ENCODE measurements around the gene LCE1C. TPM values are rescaled to one million over a fixed set of nuclear protein-coding genes. Genes with fewer than 3 reads are reported as not detected.

Gene LCE1C
- total and polyA plus RNA-seq, 2 of the 4 experiments (the other 2 are of a cell fraction): not detected

DNA sequence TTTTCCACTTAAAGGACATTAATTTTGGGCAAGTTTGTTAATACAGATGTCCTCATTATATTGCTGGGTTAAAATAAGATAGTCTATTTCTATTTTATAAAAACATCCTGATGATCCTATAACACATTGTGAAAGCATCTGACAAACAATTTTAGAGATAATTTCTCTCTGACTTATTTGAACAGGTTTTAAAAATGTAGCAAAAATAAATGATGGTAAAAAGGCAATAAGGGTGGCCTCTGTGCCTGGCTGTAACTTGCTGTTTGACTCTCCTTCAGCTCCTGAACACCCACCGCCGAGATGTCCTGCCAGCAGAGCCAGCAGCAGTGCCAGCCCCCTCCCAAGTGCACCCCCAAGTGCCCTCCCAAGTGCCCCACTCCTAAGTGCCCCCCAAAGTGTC, 20.7 kb upstream of the LCE1C start, which contains the start of gene LCE1A:
LCE1A (plus strand) TSS at position 301 of the 400 bp plus-strand sequence; CDS start at position 301, 0 bp downstream.
- no peak within 1 kb of the TSS for H2AK5ac ChIP-seq (ENCODE audit: low read depth, low read length)
- no peak within 1 kb of the TSS for H3K14ac ChIP-seq (replicated peaks; ENCODE audit: low read depth, low read length)
- no peak within 1 kb of the TSS for H4K91ac ChIP-seq (ENCODE audit: insufficient read depth, low read depth, low read length)
- in situ Hi-C loops (cut with MboI; ENCODE audit: low sequenced_read_pairs) (no loop called here), dilution Hi-C loops (cut with HindIII; ENCODE audit: low sequenced_read_pairs, unreplicated experiment) (no loop called here), intact Hi-C loops (cut with micrococcal nuclease) (no loop called here)
- no peak for DNase-seq
- H3K23ac ChIP-seq (ENCODE audit: low read depth, low read length): no peak within 1 kb of the TSS
- H2AK9ac ChIP-seq (replicated peaks; ENCODE audit: low read depth, low read length, poor library complexity): no peak within 1 kb of the TSS
- H3K27ac ChIP-seq (ENCODE audit: insufficient read depth, low read length): no peak within 1 kb of the TSS
- no peak within 1 kb of the TSS for H2AFZ ChIP-seq (replicated peaks; ENCODE audit: low read length, poor library complexity)
- POLR2A ChIA-PET (ENCODE audit: unreplicated experiment): no interaction called here
- no TSS peak for BruUV-seq (replicated peaks)
- no peaks in the 10 kb centered on the region for H4K20me1 ChIP-seq (ENCODE audit: insufficient read depth, low read length)
- CTCF ChIA-PET: no interaction called here
- H2BK5ac ChIP-seq (ENCODE audit: low read depth, low read length, poor library complexity, severe bottlenecking): no peak within 1 kb of the TSS
- H3K56ac ChIP-seq (ENCODE audit: extremely low read depth, insufficient read depth, low read length): no peak within 1 kb of the TSS; the same call in 1 of the 2 replicates
- H3K36me3 ChIP-seq (ENCODE audit: control insufficient read depth, insufficient read depth, low read length): no peaks in the 10 kb centered on the region
- no peak within 1 kb of the TSS for H2BK15ac ChIP-seq (ENCODE audit: low read depth, low read length)
- no peak within 1 kb of the TSS for H4K5ac ChIP-seq (ENCODE audit: low read depth, low read length)
- no peak within 1 kb of the TSS for H3K18ac ChIP-seq (ENCODE audit: low read depth, low read length)
- H3K4me3 ChIP-seq (ENCODE audit: insufficient read depth, low read depth, low read length): no peak within 1 kb of the TSS
- H3K9ac ChIP-seq (ENCODE audit: low read depth, low read length): no peak within 1 kb of the TSS
- H4K8ac ChIP-seq (ENCODE audit: low read depth in 2 of 2, low read length in 2 of 2): no peak within 1 kb of the TSS
- TF ChIP-seq MAFK (IDR thresholded peaks at IDR 0.05; ENCODE audit: low read depth, low read length) (no peak), MAZ (IDR thresholded peaks at IDR 0.05; ENCODE audit: borderline replicate concordance, low read depth, low read length) (no peak), NFE2L2 (IDR thresholded peaks at IDR 0.05; ENCODE audit: low read depth, low read length) (no peak), FOS (IDR thresholded peaks at IDR 0.05; ENCODE audit: low read depth, low read length) (no peak), CHD1 (IDR thresholded peaks at IDR 0.05; ENCODE audit: low read depth, low read length) (no peak), POLR2A (IDR thresholded peaks at IDR 0.05; ENCODE audit: low read depth, low read length) (no peak), MXI1 (IDR thresholded peaks at IDR 0.05; ENCODE audit: borderline replicate concordance, low read depth, low read length) (no peak), RAD21 (IDR thresholded peaks at IDR 0.05; ENCODE audit: low read length) (no peak), CEBPB (IDR thresholded peaks at IDR 0.05; ENCODE audit: low read depth, low read length) (no peak), SMC3 (IDR thresholded peaks at IDR 0.05; ENCODE audit: low read depth, low read length) (no peak), RFX5 (IDR thresholded peaks at IDR 0.05; ENCODE audit: low read depth, low read length) (no peak), RCOR1 (IDR thresholded peaks at IDR 0.05; ENCODE audit: insufficient replicate concordance, low read length) (no peak)
- TF ChIP-seq, protein P1, sequence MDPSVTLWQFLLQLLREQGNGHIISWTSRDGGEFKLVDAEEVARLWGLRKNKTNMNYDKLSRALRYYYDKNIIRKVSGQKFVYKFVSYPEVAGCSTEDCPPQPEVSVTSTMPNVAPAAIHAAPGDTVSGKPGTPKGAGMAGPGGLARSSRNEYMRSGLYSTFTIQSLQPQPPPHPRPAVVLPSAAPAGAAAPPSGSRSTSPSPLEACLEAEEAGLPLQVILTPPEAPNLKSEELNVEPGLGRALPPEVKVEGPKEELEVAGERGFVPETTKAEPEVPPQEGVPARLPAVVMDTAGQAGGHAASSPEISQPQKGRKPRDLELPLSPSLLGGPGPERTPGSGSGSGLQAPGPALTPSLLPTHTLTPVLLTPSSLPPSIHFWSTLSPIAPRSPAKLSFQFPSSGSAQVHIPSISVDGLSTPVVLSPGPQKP (IDR thresholded peaks at IDR 0.05; ENCODE audit: borderline replicate concordance, low read depth, low read length): no peak
- TF ChIP-seq, protein P2, sequence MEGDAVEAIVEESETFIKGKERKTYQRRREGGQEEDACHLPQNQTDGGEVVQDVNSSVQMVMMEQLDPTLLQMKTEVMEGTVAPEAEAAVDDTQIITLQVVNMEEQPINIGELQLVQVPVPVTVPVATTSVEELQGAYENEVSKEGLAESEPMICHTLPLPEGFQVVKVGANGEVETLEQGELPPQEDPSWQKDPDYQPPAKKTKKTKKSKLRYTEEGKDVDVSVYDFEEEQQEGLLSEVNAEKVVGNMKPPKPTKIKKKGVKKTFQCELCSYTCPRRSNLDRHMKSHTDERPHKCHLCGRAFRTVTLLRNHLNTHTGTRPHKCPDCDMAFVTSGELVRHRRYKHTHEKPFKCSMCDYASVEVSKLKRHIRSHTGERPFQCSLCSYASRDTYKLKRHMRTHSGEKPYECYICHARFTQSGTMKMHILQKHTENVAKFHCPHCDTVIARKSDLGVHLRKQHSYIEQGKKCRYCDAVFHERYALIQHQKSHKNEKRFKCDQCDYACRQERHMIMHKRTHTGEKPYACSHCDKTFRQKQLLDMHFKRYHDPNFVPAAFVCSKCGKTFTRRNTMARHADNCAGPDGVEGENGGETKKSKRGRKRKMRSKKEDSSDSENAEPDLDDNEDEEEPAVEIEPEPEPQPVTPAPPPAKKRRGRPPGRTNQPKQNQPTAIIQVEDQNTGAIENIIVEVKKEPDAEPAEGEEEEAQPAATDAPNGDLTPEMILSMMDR (conservative IDR thresholded peaks at IDR 0.05; ENCODE audit: low read depth, low read length): no peak
- no peaks in the 10 kb centered on the region for H3K4me1 ChIP-seq (ENCODE audit: control insufficient read depth, insufficient read depth, low read length)
- no peaks in the 10 kb centered on the region for H3K9me1 ChIP-seq (ENCODE audit: insufficient read depth, low read length)
- no peak within 1 kb of the TSS for H2BK20ac ChIP-seq (ENCODE audit: low read depth, low read length)
- no peak within 1 kb of the TSS for H2BK120ac ChIP-seq (ENCODE audit: low read depth, low read length)
- 21% methylated on average over 2 of the region's 2 CpGs; no CpG with 5 or more reads in 1 of the 2 experiments for WGBS, 2 experiments (ENCODE audit: extremely low coverage in 2 of 2, insufficient read length in 1 of 2)
- ATAC-seq (ENCODE audit: low read depth): no peak
- H3K4ac ChIP-seq (ENCODE audit: low read depth, low read length): no peak within 1 kb of the TSS
- H3K4me2 ChIP-seq (ENCODE audit: low read depth, low read length): no peak within 1 kb of the TSS
- H3K9me3 ChIP-seq (ENCODE audit: control insufficient read depth, insufficient read depth, low read length): no peaks in the 10 kb centered on the region
- no peaks in the 10 kb centered on the region for H3K79me1 ChIP-seq (ENCODE audit: low read depth in 1 of 2, low read length in 2 of 2)
- no peaks in the 10 kb centered on the region for H3K27me3 ChIP-seq (ENCODE audit: control insufficient read depth, insufficient read depth, low read length)

Measured in IMR-90 (cell line).